Right lobe of liver (tissue), 6 donors: ENCODE results near the gene RASGRP4. TPM values are rescaled to one million over a fixed set of nuclear protein-coding genes. Genes with fewer than 3 reads are reported as not detected.
"Not testable (repeated sequence)": the region's sequence is repeated elsewhere in the genome, so short reads cannot be mapped to it uniquely, and the experiment has no call there.

Experiments used
- ATAC-seq, 4 donors: fragments of 200-7000 bp; cut with Tn5 transposase; one replicate each; pipeline ENCODE4 v1.9.1; 2020; ENCODE audit warnings: mild to moderate bottlenecking in 4 of 4, moderate library complexity in 4 of 4
- DNase-seq, 3 donors: peaks; one replicate each; pipeline ENCODE4 v3.0.0-alpha.2; 2020
- H3K27ac ChIP-seq, 3 donors: fragments of 200-600 bp; one replicate each; pipeline ENCODE4 v1.8.0; 2022
- H3K27me3 ChIP-seq, 2 donors: fragments of 200-600 bp; one replicate each; pipeline ENCODE4 v1.8.0; 2022
- H3K36me3 ChIP-seq, 4 donors: fragments of 200-600 bp; sonication (generic) in 1 of 4; one replicate each; pipeline versions ENCODE4 v1.5.1 to v1.8.0; 2017 to 2022; ENCODE audit warnings: control low read depth in 1 of 4
- H3K4me1 ChIP-seq, 4 donors: fragments of 200-600 bp; sonication (generic) in 1 of 4; one replicate each; pipeline versions ENCODE4 v1.5.1 to v1.8.0; 2017 to 2022; ENCODE audit warnings: control low read depth in 1 of 4
- H3K4me3 ChIP-seq, 3 donors: fragments of 200-600 bp; one replicate each; pipeline ENCODE4 v1.8.0; 2022
- H3K9me3 ChIP-seq, 4 donors: fragments of 200-600 bp; sonication (generic) in 1 of 4; one replicate each; pipeline versions ENCODE4 v1.5.1 to v1.8.0; 2017 to 2022; ENCODE audit warnings: control low read depth in 1 of 4
- CTCF ChIP-seq, 4 donors: fragments of 200-600 bp in 3 of 4; fragments of 450-650 bp in 1 of 4; IDR thresholded peaks; one replicate each; pipeline versions ENCODE4 v1.5.1 to v1.8.0; 2016 to 2022; ENCODE audit warnings: antibody characterized with exemption in 4 of 4, mild to moderate bottlenecking in 2 of 4
- POLR2A ChIP-seq: fragments of 450-650 bp; IDR thresholded peaks from one replicate; pipeline ENCODE4 v1.6.1; 2017; ENCODE audit warnings: antibody characterized with exemption, mild to moderate bottlenecking
- WGBS: methylation state at CpG from one replicate; pipeline ENCODE4 v1.1.6; 2018; ENCODE audit warnings: low coverage, low lambda C conversion rate; ENCODE audit not compliant: insufficient coverage; ENCODE audit errors: missing lambda C conversion rate; 5-methylcytosine and 5-hydroxymethylcytosine counted together
- intact Hi-C, 2 donors: fragments of 100-400 bp; cut with DNase I; formaldehyde crosslinking; loops; one replicate each; pipeline versions ENCODE4 v1.11.2 to v1.14.1; 2022
- long read RNA-seq: library from polyadenylated mRNA; unstranded; transcript quantifications from one replicate; pipeline ENCODE4 v2.0.0, GENCODE V29; 2019
- total RNA-seq, 6 experiments: library from RNA; depleted of rRNA in 2 of 6; stranded (reverse); fragments of >200 nt in 2 of 6; fragmentation: NEBNext Ultra II Directional in 3 of 6; extraction: Animal tissue kit (Norgen Biotek cat#: 25700) in 3 of 6; gene quantifications; one replicate each; pipeline versions ENCODE4 v1.1.0 to v1.2.4, GENCODE V29; 2016 to 2023
- donor health status: DM: no; HTN: yes; CAD: no.
- donor health status: DM: no; HTN: no; CAD: no.
- donor health status: DM: no; HTN: no; CAD: no.
- donor health status: DM: no; HTN: yes; CAD: no.
- donor health status: DM: no; HTN: yes; CAD: no.

RASGRP4 gene, protein sequence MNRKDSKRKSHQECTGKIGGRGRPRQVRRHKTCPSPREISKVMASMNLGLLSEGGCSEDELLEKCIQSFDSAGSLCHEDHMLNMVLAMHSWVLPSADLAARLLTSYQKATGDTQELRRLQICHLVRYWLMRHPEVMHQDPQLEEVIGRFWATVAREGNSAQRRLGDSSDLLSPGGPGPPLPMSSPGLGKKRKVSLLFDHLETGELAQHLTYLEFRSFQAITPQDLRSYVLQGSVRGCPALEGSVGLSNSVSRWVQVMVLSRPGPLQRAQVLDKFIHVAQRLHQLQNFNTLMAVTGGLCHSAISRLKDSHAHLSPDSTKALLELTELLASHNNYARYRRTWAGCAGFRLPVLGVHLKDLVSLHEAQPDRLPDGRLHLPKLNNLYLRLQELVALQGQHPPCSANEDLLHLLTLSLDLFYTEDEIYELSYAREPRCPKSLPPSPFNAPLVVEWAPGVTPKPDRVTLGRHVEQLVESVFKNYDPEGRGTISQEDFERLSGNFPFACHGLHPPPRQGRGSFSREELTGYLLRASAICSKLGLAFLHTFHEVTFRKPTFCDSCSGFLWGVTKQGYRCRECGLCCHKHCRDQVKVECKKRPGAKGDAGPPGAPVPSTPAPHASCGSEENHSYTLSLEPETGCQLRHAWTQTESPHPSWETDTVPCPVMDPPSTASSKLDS
- total RNA-seq: 1 to 10 TPM in 2 of 6 experiments, under 1 TPM in 4; 0.77 to 1.5 (median 0.93) TPM
- long read RNA-seq: 0 reads

DNA sequence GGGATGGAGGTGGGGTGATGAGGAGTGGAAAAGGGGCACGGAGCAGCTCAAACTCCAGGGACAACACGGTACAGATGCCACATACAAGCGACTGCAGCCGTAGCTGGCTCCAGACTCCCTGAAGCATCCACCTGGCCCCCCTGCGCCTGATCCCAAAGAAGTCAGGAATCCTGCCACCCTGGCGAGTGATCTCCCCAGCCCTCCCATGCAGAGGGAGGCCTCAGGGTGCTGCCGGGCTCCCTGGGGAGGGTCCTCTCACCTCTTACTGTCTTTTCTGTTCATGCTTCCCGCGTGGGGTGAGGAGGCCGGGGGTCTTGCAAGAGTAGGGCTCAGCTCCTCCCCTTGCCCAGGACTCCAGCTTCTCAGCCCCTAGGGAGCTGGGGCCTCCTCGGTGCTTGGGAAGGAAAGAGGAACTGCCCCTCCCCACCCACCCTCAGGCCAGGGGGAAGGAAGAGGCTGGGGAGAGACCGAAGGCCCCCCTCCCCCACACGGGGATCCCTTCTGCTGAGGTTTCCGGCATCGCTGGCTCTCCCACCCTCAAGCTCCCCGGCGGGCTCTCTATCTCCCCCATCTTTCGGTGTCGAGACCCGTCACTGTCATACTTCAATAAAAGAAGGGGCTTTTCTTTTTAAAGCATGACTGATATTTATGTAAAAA lies at the start of gene RASGRP4:
TSS of gene RASGRP4 (minus strand) at position 410 of the 657 bp plus-strand sequence. CDS start at position 282, 128 bp downstream.
- ATAC-seq (peak; percentile 61 to 72 (median 66)), DNase-seq (peak; percentile 49 to 61 (median 57))
- intact Hi-C loops: no loop called here
- Histone ChIP-seq H3K4me3 (peak within 1 kb of the TSS in 2 of 3 donors; percentile 25 to 38), H3K4me1 (no peaks in the 10 kb centered on the region), H3K27ac (no peak within 1 kb of the TSS), H3K9me3 (no peaks in the 10 kb centered on the region), H3K36me3 (no peaks in the 10 kb centered on the region), H3K27me3 (no peaks in the 10 kb centered on the region)
- WGBS: 12% methylated on average over 10 of the region's 20 CpGs
- TF ChIP-seq POLR2A (no peak), CTCF (IDR thresholded peaks at IDR 0.05) (no peak)

DNA sequence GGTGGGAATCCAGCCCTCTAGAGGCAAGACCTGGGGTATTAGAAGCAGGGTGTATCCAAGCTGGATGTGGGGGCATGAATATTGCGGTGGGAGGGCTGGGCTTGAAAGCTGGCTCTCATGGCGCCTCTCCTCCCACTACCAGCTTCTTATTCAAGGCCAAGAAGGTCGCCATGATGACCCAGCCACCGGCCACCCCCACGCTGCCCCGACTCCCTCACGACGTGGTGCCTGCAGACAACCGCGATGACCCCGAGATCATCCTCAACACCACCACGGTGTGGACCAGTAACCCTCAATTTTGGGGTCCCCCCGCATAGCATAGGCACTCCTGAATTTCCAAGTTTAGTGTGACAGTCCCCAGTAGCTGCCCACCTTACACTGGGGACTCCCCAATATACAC lies 49.2 kb upstream of the RASGRP4 start:
- Histone ChIP-seq H3K27me3 (no peaks in the 10 kb centered on the region), H3K27ac (no peak overlapping the region), H3K9me3 (no peaks in the 10 kb centered on the region), H3K4me1 (no peaks in the 10 kb centered on the region), H3K4me3 (no peak overlapping the region), H3K36me3 (no peaks in the 10 kb centered on the region)
- 37% methylated on average over 2 of the region's 13 CpGs for WGBS
- intact Hi-C loops: no loop called here
- no peak for DNase-seq
- ATAC-seq: no peak
- no peak for TF ChIP-seq POLR2A
- no peak for TF ChIP-seq CTCF (IDR thresholded peaks at IDR 0.05)

- TF ChIP-seq POLR2A (no peak), CTCF (IDR thresholded peaks at IDR 0.05) (no peak)
- intact Hi-C loops: no loop called here
- Histone ChIP-seq H3K4me3 (no peak overlapping the region), H3K9me3 (no peaks in the 10 kb centered on the region), H3K36me3 (no peaks in the 10 kb centered on the region), H3K27ac (no peak overlapping the region), H3K4me1 (no peaks in the 10 kb centered on the region), H3K27me3 (no peaks in the 10 kb centered on the region)
- DNase-seq (no peak), ATAC-seq (peak in 1 of 4 donors; percentile 23)
- WGBS: 40% methylated on average over 1 of the region's 21 CpGs
These were observed 47.2 kb upstream of the RASGRP4 start for GRCh38 chr19:38473201-38473600.

DNA sequence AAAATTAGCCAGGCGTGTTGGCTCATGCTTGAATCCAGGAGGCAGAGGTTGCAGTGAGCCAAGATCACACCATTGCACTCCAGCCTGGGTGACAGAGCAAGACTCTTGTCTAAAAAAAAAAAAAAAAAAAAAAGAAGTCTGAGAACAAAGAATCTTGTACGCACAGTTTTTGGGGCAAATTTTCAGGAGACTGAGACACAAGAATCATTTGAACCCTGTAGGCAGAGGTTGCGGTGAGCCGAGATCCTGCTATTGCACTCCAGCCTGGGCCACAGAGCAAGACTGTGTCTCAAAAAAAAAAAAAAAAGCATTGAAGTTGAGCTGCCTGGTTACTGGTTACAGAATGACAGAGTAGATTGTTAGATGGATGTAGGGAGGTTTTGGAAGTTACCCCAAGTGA lies 46.7 kb upstream of the RASGRP4 start:
- H3K27ac ChIP-seq, H3K4me3 ChIP-seq, intact Hi-C loops, H3K36me3 ChIP-seq, ATAC-seq, H3K4me1 ChIP-seq, DNase-seq, H3K27me3 ChIP-seq, H3K9me3 ChIP-seq: not testable (repeated sequence)
- WGBS: 54% methylated on average over 4 of the region's 4 CpGs
